SU-DHL-6 (cell line): Measurements from ENCODE around the gene ALOX5AP.

ENCODE experiments used
- H2AFZ ChIP-seq: fragments of 200-600 bp; sonication (generic); 2 replicates; pipeline ENCODE4 v1.6.1; 2014; ENCODE audit warnings: low read depth, mild to moderate bottlenecking, moderate library complexity, mixed read lengths, antibody characterized with exemption, low read length; ENCODE audit not compliant: severe bottlenecking
- H3F3A ChIP-seq: fragments of 200-600 bp; shearing (Covaris generic); 2 replicates; pipeline ENCODE4 v1.6.0; 2016; ENCODE audit warnings: antibody characterized with exemption, mild to moderate bottlenecking; ENCODE audit not compliant: insufficient read depth
- H3K27ac ChIP-seq: fragments of 200-600 bp; sonication (generic); 2 replicates; pipeline ENCODE4 v1.5.1; 2016; ENCODE audit warnings: low read depth, mild to moderate bottlenecking, low read length, moderate library complexity, mixed read lengths
- H3K27me3 ChIP-seq: fragments of 200-600 bp; sonication (generic), shearing (Covaris generic); 2 replicates; pipeline ENCODE4 v1.6.0; 2014; ENCODE audit warnings: mild to moderate bottlenecking, low read length
- H3K36me3 ChIP-seq: fragments of 200-600 bp; sonication (generic); 2 replicates; pipeline ENCODE4 v1.6.1; 2014; ENCODE audit warnings: mild to moderate bottlenecking, low read length, mixed read lengths
- H3K4me2 ChIP-seq: fragments of 300-600, 200-600 bp; shearing (Covaris generic), sonication (generic); 2 replicates; pipeline ENCODE4 v1.6.0; 2014; ENCODE audit warnings: low read length, low read depth, mild to moderate bottlenecking; ENCODE audit not compliant: poor library complexity, severe bottlenecking
- H3K4me3 ChIP-seq: fragments of 200-600 bp; sonication (generic); 2 replicates; pipeline ENCODE4 v1.5.1; 2014; ENCODE audit warnings: antibody characterized with exemption, low read length, mild to moderate bottlenecking, mixed read lengths; ENCODE audit not compliant: insufficient read depth, poor library complexity, severe bottlenecking
- H3K79me2 ChIP-seq: fragments of 200-600 bp; sonication (generic); 2 replicates; pipeline ENCODE4 v1.6.1; 2014; ENCODE audit warnings: mild to moderate bottlenecking, low read length, moderate library complexity; ENCODE audit not compliant: insufficient read depth
- H3K9ac ChIP-seq: fragments of 200-600 bp; sonication (generic); 2 replicates; pipeline ENCODE4 v1.7.0; 2014; ENCODE audit warnings: mild to moderate bottlenecking, low read length
- H3K9me2 ChIP-seq: fragments of 200-600 bp; sonication (generic); replicated peaks from 2 replicates; pipeline ENCODE4 v1.6.1; 2014; ENCODE audit warnings: low read length; ENCODE audit not compliant: insufficient read depth
- H3K9me3 ChIP-seq: fragments of 200-600 bp; sonication (generic); 2 replicates; pipeline ENCODE4 v1.6.1; 2014; ENCODE audit warnings: low read length, mixed read lengths; ENCODE audit not compliant: insufficient read depth
- H4K20me1 ChIP-seq: fragments of 200-600 bp; sonication (generic); 2 replicates; pipeline ENCODE4 v1.6.1; 2014; ENCODE audit warnings: low read depth, mild to moderate bottlenecking, antibody characterized with exemption, low read length, moderate library complexity, mixed read lengths
- EZH2phosphoT487 ChIP-seq: fragments of 200-600 bp; sonication (generic), shearing (Covaris generic); conservative IDR thresholded peaks from 2 replicates; pipeline ENCODE4 v1.6.1; 2018; ENCODE audit warnings: mild to moderate bottlenecking, antibody characterized with exemption, low read length, moderate library complexity, mixed read lengths
- TF ChIP-seq, protein P1 (sequence below): fragments of 200-600 bp; sonication (generic); IDR thresholded peaks from one replicate; pipeline ENCODE4 v1.5.1; 2017; ENCODE audit warnings: antibody characterized with exemption, mild to moderate bottlenecking, low read length, moderate library complexity; ENCODE audit not compliant: insufficient read depth, poor library complexity, severe bottlenecking

The ALOX5AP gene

DNA sequence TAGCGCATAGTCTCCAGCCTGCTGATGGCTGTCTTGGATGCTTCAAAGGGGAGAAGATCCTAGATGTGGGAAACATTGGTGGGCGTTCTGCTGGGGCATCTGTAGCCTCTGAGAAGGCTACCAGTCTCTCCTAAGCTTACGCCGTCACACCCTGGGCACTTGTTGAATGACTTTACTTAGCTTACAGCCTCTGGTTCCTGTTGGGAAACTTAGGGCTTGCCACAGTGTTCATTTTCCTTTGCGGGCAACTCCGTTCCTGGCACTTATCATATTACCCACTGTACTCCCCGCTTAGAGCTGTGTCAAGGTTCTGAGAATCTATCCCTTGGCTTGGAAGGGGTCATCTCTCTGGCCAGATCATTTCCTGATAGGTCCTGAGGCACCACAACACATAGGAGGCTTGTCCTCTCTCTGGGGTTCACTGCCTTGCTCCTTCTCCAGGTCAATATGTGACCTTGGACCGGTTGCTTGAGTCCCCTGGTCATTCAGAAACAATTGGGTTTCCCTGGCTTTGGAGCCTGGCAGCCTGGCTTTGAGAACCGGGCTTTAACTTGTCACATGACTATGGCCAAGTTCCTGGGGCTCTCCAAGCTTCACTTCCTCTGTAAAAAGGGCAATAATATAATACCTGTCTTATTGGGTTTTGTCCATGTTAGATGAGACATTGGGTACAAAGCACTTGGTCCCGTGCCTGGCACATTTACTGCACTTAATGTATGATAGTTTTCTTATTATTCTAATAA is 20.5 kb upstream of the ALOX5AP start:
- Histone ChIP-seq H3K9ac (no peak overlapping the region), H3K79me2 (no peaks in the 10 kb centered on the region), H3K9me3 (no peaks in the 10 kb centered on the region), H3F3A (no peaks in the 10 kb centered on the region), H3K4me3 (no peak overlapping the region), H3K27ac (no peak overlapping the region), H3K4me2 (no peak overlapping the region), H3K27me3 (no peaks in the 10 kb centered on the region), H3K9me2 (no peaks in the 10 kb centered on the region), H4K20me1 (no peaks in the 10 kb centered on the region), H2AFZ (no peak overlapping the region), H3K36me3 (no peaks in the 10 kb centered on the region)
- TF ChIP-seq, protein P1, sequence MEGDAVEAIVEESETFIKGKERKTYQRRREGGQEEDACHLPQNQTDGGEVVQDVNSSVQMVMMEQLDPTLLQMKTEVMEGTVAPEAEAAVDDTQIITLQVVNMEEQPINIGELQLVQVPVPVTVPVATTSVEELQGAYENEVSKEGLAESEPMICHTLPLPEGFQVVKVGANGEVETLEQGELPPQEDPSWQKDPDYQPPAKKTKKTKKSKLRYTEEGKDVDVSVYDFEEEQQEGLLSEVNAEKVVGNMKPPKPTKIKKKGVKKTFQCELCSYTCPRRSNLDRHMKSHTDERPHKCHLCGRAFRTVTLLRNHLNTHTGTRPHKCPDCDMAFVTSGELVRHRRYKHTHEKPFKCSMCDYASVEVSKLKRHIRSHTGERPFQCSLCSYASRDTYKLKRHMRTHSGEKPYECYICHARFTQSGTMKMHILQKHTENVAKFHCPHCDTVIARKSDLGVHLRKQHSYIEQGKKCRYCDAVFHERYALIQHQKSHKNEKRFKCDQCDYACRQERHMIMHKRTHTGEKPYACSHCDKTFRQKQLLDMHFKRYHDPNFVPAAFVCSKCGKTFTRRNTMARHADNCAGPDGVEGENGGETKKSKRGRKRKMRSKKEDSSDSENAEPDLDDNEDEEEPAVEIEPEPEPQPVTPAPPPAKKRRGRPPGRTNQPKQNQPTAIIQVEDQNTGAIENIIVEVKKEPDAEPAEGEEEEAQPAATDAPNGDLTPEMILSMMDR = no peak
- no peak for TF ChIP-seq EZH2phosphoT487

DNA sequence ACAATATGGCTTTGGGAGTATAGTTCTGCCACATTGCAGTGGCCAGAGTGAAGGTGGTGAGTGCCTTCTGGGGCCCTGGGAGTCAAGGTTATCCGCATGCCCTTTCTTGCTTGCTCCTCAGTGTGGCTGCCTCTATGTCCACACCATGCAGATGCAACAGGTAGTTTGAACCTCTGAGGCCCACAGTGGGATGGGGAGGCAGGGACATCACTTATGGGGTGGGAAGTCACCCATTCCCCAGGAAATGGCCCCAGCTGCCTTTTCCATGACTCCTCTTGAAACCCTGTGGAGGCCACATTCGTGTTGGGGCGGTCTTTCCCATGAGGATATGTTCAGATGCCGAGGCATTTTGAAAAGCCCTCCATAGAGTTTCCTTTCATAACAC is 20.0 kb upstream of the ALOX5AP start:
- Histone ChIP-seq H3K27ac (no peak overlapping the region), H3K9me2 (no peaks in the 10 kb centered on the region), H3K9me3 (no peaks in the 10 kb centered on the region), H3K27me3 (no peaks in the 10 kb centered on the region), H2AFZ (no peak overlapping the region), H4K20me1 (no peaks in the 10 kb centered on the region), H3F3A (no peaks in the 10 kb centered on the region), H3K79me2 (no peaks in the 10 kb centered on the region), H3K4me2 (no peak overlapping the region), H3K36me3 (no peaks in the 10 kb centered on the region), H3K9ac (no peak overlapping the region), H3K4me3 (no peak overlapping the region)
- TF ChIP-seq, protein P1 = no peak
- TF ChIP-seq EZH2phosphoT487 = no peak

DNA sequence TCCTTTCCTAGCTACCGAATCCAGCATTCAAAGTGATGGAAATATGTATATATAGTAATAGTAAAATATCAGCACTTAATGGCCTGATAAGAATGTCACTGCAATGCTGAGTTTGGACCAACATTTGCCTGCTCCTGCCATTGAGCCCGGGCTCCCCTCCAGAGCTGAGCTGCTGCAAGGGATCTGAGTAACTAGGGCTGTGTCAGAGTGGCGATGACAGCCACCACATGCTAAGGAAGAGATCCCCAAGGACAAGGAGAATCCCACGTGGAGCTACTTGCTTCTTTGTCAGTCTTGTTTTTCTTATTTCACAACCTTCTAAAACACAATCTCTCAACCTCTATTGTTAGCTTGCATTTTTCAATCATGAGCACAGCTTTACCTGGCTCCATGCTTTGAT is 19.5 kb upstream of the ALOX5AP start:
- H3K36me3 ChIP-seq = no peaks in the 10 kb centered on the region
- no peak overlapping the region for H3K27ac ChIP-seq
- H3F3A ChIP-seq = no peaks in the 10 kb centered on the region
- TF ChIP-seq, protein P1 = no peak
- no peak for TF ChIP-seq EZH2phosphoT487
- no peaks in the 10 kb centered on the region for H4K20me1 ChIP-seq
- no peaks in the 10 kb centered on the region for H3K9me2 ChIP-seq
- no peak overlapping the region for H2AFZ ChIP-seq
- no peaks in the 10 kb centered on the region for H3K27me3 ChIP-seq
- H3K4me2 ChIP-seq = no peak overlapping the region
- no peak overlapping the region for H3K4me3 ChIP-seq
- H3K9ac ChIP-seq = no peak overlapping the region
- no peaks in the 10 kb centered on the region for H3K9me3 ChIP-seq
- H3K79me2 ChIP-seq = no peaks in the 10 kb centered on the region
